NCI-H2196 (cell line): ENCODE measurements around the gene PRPF8.
A peak's percentile ranks its signal among the peaks of the same experiment; 100 is the strongest.
"Not testable (repeated sequence)": the region's sequence is repeated elsewhere in the genome, so short reads cannot be mapped to it uniquely, and the experiment has no call there.

ENCODE experiments used
- DNase-seq: peaks from one replicate; lab custom pipeline; 2025; ENCODE audit not compliant: unreplicated experiment; lab: John Stamatoyannopoulos, UW

The PRPF8 gene

DNA sequence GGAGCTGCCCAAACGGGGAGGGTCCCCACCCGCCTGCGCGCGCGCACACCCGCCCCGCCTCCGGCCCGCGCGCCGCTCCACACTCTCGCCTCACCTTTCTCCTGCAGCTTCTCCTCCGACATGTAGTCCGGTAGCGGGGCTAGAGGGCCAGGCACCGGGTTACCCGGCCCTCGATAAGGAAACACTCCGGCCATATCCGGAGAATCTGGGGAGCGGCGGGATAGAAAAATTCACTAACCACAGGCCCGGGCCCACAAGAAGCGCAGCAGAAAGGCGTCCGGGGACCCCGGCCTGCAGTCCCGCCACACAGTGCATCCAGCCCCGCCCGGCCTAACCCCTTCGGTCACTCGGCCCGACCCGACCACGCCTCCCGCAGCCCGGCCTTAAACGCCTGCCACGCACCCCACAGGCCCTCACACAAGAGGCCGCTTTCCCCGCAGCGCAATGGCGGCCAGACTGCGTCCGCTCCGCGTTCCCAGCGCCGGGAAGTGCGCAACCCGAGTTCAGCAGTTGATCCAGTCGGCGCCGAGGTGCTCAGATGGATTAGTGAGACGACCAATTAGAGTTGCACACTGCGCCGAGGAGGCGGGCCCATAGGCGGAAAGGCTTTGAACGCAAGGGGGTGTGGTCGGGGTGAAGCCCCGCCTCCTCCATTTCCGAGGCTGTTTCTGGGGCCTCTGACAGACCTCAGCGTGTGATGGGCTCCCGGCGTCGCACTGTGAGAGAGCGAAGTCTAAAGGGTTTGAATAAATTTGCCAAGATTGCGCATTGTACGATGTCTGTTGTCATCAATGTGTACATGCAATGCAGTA lies at the start of gene PRPF8:
PRPF8 (minus strand) TSS at position 490 of the 812 bp plus-strand sequence; CDS start at position 194, 296 bp downstream.
- peak; percentile 91 for DNase-seq

DNA sequence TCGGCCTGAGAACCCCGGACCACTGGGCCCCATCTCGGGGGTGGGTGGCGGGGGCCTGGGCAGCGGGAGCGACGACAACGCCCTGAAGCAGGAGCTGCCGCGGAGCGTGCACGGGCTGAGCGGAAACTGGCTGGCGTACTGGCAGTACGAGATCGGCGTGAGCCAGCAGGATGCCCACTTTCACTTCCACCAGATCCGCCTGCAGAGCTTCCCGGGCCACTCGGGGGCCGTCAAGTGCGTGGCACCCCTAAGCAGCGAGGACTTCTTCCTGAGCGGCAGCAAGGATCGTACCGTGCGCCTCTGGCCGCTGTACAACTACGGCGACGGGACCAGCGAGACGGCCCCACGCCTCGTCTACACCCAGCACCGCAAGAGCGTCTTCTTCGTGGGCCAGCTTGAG lies 49.1 kb upstream of the PRPF8 start:
- no peak for DNase-seq

DNA sequence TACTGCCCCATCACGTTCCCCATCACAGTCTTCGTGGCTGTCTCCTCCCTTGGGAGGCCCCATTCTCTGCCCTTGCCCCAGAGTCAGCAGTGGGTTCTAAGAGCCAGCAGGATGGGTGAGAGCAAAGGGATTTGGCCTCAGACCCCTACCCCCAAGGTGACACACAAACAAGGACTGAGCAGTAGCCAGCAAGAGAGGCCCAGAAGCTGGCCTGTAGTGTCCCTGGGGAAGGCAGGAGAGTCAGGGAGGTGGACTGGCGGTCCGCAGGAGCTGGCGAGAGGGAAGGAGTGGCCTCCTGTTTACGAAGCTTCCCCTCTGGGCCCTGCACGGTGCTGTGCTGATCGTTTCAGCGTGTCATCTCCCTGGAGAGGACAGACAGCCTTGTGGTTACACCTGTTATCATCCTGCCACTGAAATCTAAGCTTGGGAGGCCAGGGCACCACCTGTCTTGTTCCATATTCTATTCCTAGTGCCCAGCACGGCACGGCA lies 48.2 kb upstream of the PRPF8 start:
- no peak for DNase-seq

GRCh38 chr17:1732241-1732832 lies 47.7 kb upstream of the PRPF8 start:
- no peak for DNase-seq

GRCh38 chr17:1731194-1731506 lies 46.5 kb upstream of the PRPF8 start:
- no peak for DNase-seq

DNA sequence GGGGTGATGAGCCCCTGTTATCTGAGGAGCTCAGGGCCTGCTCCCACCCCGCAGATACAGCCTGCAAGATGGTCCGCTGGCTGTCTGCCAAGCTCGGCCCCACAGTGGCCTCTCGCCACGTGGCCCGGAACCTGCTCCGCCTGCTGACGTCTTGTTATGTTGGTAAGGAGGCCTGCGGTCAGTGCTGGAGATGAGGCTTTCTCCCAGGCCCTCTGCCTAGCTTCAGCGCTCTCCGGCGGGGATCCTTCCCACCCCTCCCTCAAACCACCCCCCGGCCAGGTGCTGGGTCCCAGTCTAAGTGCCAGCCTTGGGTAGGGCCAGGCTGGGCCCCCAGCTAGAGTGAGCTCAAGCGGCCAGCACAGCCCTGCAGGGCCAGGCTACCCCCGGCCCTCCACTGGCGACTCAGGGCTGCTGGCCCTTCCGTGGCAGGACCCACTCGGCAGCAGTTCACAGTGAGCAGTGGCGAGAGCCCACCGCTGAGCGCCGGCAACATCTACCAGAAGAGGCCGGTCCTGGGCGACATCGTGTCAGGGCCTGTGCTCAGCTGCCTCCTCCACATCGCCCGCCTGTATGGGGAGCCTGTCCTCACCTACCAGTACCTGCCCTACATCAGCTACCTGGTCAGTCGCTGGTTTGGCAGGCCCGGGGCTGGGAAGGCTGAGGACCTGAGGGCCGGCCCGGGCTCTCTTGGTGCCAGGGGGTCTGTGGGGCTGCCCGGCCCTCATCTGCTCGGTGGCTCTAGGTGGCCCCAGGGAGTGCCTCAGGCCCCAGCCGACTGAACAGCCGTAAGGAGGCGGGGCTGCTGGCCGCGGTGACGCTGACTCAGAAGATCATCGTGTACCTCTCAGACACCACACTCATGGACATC lies 45.9 kb upstream of the PRPF8 start:
- no peak for DNase-seq

DNA sequence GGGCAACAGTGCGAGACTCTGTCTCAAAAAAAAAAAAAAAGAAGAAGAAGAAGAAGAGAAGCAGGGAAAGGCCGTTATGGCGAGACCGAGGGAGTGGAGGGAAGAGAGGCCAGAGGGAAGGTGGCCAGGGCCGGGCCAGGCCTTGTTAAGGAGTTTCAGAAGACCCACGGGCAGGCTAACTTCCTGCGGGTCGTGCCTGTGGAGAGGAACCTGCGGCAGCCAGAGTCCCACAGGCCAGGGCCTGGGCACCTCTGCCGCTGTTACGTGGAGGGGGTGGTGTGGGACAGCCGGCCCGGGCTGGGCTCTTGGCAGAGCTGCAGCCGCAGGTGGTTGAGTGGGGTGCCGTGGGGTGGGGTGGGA lies 45.3 kb upstream of the PRPF8 start:
- DNase-seq: no peak

DNA sequence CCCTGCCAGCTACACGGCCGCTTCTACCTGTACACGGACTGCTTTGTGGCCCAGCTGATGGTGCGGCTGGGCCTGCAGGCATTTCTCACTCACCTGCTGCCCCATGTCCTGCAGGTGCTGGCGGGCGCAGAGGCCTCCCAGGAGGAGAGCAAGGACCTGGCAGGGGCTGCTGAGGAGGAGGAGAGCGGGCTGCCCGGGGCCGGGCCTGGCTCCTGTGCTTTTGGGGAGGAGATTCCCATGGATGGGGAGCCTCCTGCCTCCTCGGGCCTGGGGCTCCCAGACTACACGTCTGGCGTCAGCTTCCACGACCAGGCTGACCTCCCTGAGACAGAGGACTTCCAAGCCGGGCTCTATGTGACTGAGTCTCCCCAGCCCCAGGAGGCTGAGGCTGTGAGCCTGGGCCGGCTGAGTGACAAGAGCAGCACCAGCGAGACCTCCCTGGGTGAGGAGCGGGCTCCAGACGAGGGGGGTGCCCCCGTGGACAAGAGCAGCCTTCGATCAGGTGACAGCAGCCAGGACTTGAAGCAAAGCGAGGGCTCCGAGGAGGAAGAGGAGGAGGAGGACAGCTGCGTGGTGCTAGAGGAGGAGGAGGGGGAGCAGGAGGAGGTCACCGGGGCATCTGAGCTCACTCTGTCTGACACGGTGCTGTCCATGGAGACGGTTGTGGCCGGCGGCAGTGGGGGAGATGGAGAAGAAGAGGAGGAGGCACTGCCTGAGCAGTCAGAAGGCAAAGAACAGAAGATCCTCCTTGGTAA lies 43.4 kb upstream of the PRPF8 start:
- no peak for DNase-seq

- DNase-seq: no peak
Observed at GRCh38 chr17:1727258-1727789, 42.7 kb upstream of the PRPF8 start.

DNA sequence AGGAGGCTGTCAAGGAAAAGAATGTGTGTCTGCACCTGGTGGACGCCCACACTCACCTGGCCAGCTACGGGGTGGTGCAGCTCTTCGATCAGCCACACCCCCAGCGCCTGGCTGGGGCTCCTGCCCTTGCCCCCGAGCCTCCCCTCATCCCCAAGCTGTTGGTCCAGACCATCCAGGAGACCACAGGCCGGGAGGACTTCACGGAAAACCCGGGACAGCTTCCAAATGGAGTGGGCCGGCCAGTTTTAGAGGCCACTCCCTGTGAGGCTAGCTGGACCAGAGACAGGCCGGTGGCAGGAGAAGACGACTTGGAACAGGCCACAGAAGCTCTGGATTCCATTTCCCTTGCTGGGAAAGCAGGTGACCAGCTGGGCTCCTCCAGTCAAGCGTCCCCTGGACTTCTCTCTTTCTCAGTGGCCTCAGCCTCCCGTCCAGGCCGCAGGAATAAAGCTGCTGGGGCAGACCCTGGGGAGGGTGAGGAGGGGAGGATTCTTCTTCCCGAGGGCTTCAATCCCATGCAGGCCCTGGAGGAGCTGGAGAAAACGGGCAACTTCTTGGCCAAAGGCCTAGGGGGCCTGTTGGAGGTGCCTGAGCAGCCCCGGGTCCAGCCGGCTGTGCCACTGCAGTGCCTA lies 42.1 kb upstream of the PRPF8 start:
- DNase-seq: no peak

- no peak for DNase-seq
Observed at GRCh38 chr17:1725642-1726511, 41.2 kb upstream of the PRPF8 start.

DNA sequence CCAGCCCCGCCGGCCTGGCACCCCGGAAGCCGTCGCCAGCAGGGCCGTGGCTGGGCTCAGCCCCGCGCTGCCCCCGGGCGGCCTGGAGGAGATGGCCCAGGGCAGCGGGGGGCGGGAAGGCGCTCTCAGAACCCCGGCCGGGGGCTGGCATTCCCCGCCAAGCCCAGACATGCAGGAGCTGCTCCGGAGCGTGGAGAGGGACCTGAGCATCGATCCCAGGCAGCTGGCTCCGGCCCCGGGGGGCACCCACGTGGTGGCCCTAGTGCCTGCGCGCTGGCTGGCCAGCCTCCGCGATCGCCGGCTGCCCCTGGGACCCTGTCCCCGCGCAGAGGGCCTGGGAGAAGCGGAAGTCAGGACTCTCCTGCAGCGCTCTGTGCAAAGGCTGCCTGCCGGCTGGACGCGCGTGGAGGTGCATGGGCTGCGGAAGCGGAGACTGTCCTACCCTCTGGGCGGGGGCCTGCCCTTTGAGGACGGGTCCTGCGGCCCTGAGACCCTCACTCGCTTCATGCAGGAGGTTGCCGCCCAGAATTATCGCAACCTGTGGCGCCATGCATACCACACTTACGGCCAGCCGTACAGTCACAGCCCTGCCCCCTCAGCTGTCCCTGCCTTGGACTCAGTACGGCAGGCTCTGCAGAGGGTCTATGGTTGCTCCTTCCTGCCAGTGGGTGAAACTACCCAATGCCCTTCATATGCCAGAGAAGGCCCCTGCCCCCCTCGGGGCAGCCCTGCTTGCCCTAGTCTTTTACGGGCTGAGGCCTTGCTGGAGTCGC lies 40.4 kb upstream of the PRPF8 start:
- DNase-seq: no peak

DNA sequence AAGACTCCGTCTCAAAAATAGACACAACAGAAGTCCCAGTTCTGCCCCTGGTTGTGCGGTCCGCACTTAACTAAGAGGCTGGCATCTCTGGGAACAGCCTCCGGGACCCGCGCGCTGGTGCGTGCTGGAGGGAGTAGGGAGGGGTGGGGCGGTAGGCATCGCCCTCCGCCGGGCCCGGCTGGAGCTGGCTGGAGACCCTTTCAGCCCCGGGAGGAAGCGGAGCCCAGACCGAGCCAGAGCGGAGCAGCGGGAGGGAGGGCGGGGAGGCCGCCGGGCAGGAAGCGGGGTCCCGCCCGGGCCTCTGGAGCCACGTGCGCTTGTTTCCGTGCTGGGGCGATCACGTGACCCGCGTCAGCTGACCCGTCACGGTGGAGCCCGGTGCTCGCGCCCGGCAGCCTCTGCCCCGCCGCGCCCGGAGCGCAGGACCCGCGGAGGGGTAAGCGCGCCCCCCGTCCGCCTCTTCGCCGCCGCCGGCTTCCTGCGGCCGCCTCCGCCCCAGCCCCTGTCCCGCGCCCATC lies 39.7 kb upstream of the PRPF8 start, which contains the start of gene WDR81:
WDR81 (plus strand) TSS at position 354 of the 518 bp plus-strand sequence. CDS start 256 bp downstream, outside the sequence.
- DNase-seq: peak; percentile 64

DNA sequence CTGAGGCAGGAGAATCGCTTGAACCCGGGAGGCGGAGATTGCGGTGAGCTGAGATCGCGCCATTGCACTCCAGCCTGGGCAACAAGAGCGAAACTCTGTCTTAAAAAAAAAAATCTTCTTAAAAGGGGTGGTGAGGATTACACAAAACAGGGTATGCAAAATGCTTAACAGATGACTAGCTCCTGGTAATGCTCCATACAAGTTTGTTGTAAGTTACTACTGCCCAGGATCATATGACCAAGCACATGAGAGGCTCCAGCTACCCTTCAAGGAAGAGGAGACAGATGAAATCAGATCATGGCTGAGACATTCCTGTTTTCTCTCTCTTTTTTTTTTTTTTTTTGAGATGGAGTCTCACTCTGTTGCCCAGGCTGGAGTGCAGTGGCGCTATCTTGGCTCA lies 37.4 kb upstream of the PRPF8 start:
- not testable (repeated sequence) for DNase-seq

DNA sequence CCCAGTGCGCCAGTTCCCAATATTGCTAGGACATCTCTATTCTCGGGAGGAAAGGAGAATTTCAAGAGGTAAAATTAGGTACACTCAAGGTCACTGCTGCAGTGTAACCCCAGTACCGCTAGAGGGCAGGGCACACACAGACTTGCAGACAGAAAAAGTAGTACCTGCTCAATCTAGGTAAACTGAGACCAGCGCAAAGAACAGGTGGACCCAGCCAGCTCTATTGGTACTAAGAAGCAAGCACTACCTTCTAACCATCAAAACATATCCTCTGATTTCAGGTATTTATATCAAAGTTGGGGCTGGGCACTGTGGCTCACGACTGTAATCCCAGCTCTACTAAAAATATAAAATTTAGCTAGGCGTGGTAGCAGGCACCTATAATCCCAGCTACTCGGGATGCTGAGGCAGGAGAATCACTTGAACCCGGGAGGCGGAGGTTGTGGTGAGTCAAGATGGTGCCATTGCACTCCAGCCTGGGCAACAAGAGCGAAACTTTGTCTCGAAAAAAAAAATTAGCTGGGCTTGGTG lies 36.3 kb upstream of the PRPF8 start:
- DNase-seq: peak; percentile 7

DNA sequence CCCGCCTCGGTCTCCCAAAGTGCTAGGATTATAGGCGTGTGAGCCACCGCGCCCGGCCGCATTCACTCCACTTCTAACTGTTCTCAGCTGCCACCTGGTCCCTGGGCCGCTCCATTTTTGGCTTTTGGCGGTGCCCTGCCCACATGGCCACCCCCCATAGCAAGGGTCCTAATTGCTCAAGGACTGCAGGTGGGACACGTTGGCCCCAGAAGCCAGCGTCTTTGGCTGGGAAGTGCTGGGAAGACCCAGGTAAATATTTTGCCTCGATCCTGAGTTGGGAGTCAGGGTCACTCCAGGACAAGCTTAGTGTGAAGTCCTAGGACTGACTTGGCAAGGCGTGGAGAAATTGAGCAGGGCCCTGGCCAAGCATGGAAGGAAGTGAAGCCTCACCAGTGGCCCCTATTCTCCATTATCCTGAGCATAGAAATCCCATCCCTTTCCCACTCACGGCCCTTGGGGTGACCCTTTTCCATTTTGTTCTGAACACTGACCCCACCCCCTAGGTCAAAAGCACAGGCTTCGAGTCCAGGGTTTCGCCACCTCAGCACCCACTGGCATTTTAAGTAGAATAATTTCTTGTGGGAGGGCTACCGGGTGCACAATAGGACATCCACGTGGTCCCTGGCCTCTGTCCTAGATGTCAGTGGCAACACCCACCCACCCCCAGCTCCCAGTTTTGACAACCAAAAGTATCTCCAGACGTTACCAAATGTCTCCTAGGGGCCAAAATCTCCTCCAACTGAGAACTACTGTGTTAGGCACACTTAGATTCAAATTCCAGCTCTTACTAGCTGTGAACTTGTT lies 33.9 kb upstream of the PRPF8 start:
- DNase-seq: no peak
